GM18498 (cell line): ENCODE measurements around the gene LRRC18.

Experiments used
- ATAC-seq: cut with Tn5 transposase; IDR thresholded peaks from one replicate; pipeline ENCODE4 v1.9.1; 2021; ENCODE audit warnings: mild to moderate bottlenecking, moderate library complexity; ENCODE audit not compliant: unreplicated experiment

Gene LRRC18

GRCh38 chr10:48946891-48947500, 7.4 kb upstream of the LRRC18 start:
- ATAC-seq, result no peak

GRCh38 chr10:48946332-48946731, 6.7 kb upstream of the LRRC18 start:
- ATAC-seq, result no peak

- no peak for ATAC-seq
These were observed 5.9 kb upstream of the LRRC18 start for GRCh38 chr10:48945441-48946130.

- no peak for ATAC-seq
These were observed 4.5 kb upstream of the LRRC18 start for GRCh38 chr10:48944171-48944570.

- no peak for ATAC-seq
These were observed 3.5 kb upstream of the LRRC18 start for GRCh38 chr10:48943096-48943495.

- ATAC-seq, result no peak
These were observed 1.9 kb upstream of the LRRC18 start for GRCh38 chr10:48941427-48942075.

GRCh38 chr10:48940958-48941357, 1.3 kb upstream of the LRRC18 start:
- no peak for ATAC-seq

- ATAC-seq, result no peak
These were observed 732 bp upstream of the LRRC18 start for GRCh38 chr10:48940372-48940771.

- ATAC-seq, result no peak
These were observed 577 bp downstream of the LRRC18 start for GRCh38 chr10:48938990-48939536.

GRCh38 chr10:48938281-48938680, 1.4 kb downstream of the LRRC18 start:
- no peak for ATAC-seq

GRCh38 chr10:48937796-48938195, 1.8 kb downstream of the LRRC18 start:
- ATAC-seq, result no peak

GRCh38 chr10:48935577-48935976, 4.1 kb downstream of the LRRC18 start:
- no peak for ATAC-seq

GRCh38 chr10:48934672-48935501, 4.8 kb downstream of the LRRC18 start:
- no peak for ATAC-seq

- ATAC-seq, result no peak
These were observed 6.6 kb downstream of the LRRC18 start for GRCh38 chr10:48932831-48933664.

GRCh38 chr10:48931188-48931587, 8.5 kb downstream of the LRRC18 start:
- ATAC-seq, result no peak

- ATAC-seq, result no peak
These were observed 10.1 kb downstream of the LRRC18 start for GRCh38 chr10:48929413-48929990.

GRCh38 chr10:48926764-48927540, 12.7 kb downstream of the LRRC18 start:
- ATAC-seq, result no peak

GRCh38 chr10:48926255-48926654, 13.4 kb downstream of the LRRC18 start:
- no peak for ATAC-seq

GRCh38 chr10:48924988-48925387, 14.7 kb downstream of the LRRC18 start:
- ATAC-seq, result no peak
